CD14-positive monocyte (primary cell): Measurements from ENCODE around the gene CSNK1D. TPM values are rescaled to one million over a fixed set of nuclear protein-coding genes. Genes with fewer than 3 reads are reported as not detected.

Experiments used
- DNase-seq, 3 donors: peaks; one replicate each; pipeline ENCODE4 v3.0.0-alpha.2; 2011 to 2022
- H2AFZ ChIP-seq: 2 replicates; pipeline ENCODE4 v1.6.0; 2012; ENCODE audit warnings: mild to moderate bottlenecking, low read depth, low read length, inconsistent platforms; ENCODE audit not compliant: insufficient read depth, poor library complexity, severe bottlenecking
- H3K27ac ChIP-seq, 2 donors: 1 replicate in 1 of 2; 2 replicates in 1 of 2; pipeline ENCODE4 v1.5.1; 2012 to 2013; ENCODE audit warnings: low read length in 2 of 2, control low read depth in 1 of 2, inconsistent platforms in 1 of 2, low read depth in 1 of 2, mild to moderate bottlenecking in 1 of 2
- H3K27me3 ChIP-seq, 2 donors: one replicate each; pipeline versions ENCODE4 v1.6.0 to v1.6.1; 2011 to 2013; ENCODE audit warnings: low read length in 2 of 2; ENCODE audit not compliant: control insufficient read depth in 2 of 2, insufficient read depth in 2 of 2
- H3K36me3 ChIP-seq, 2 donors: replicated peaks in 1 of 2; 1 replicate in 1 of 2; 2 replicates in 1 of 2; pipeline versions ENCODE4 v1.5.1 to v1.6.1; 2012 to 2013; ENCODE audit warnings: low read length in 2 of 2, control low read depth in 1 of 2, inconsistent platforms in 1 of 2, mild to moderate bottlenecking in 1 of 2; ENCODE audit not compliant: insufficient read depth in 2 of 2, control insufficient read depth in 1 of 2
- H3K4me1 ChIP-seq, 2 donors: 1 replicate in 1 of 2; 2 replicates in 1 of 2; pipeline versions ENCODE4 v1.5.1 to v1.6.1; 2012 to 2013; ENCODE audit warnings: low read length in 2 of 2, control low read depth in 1 of 2, inconsistent platforms in 1 of 2, mild to moderate bottlenecking in 1 of 2, moderate library complexity in 1 of 2; ENCODE audit not compliant: insufficient read depth in 2 of 2, control insufficient read depth in 1 of 2
- H3K4me2 ChIP-seq: replicated peaks from 2 replicates; pipeline ENCODE3; 2012; ENCODE audit warnings: low read length, moderate library complexity, mild to moderate bottlenecking; ENCODE audit not compliant: poor library complexity, severe bottlenecking; ENCODE audit errors: extremely low read depth
- H3K4me3 ChIP-seq, 3 experiments: fragments of 200-600 bp in 1 of 3; sonication (generic) in 1 of 3; replicated peaks in 1 of 3; 1 replicate in 2 of 3; 2 replicates in 1 of 3; pipeline ENCODE4 v1.5.1; 2011 to 2013; ENCODE audit warnings: low read length in 3 of 3, mild to moderate bottlenecking in 3 of 3, control low read depth in 2 of 3, low read depth in 2 of 3, inconsistent platforms in 1 of 3, moderate library complexity in 1 of 3
- H3K79me2 ChIP-seq: 2 replicates; pipeline ENCODE4 v1.6.0; 2012; ENCODE audit warnings: mild to moderate bottlenecking, control low read depth, inconsistent platforms, low read length, moderate library complexity; ENCODE audit not compliant: insufficient read depth
- H3K9ac ChIP-seq: 2 replicates; pipeline ENCODE4 v1.6.0; 2017; ENCODE audit warnings: low read length, mild to moderate bottlenecking; ENCODE audit not compliant: insufficient read depth, poor library complexity, severe bottlenecking
- H3K9me3 ChIP-seq, 2 donors: replicated peaks in 1 of 2; 1 replicate in 1 of 2; 2 replicates in 1 of 2; pipeline versions ENCODE4 v1.5.1 to v1.6.1; 2012 to 2013; ENCODE audit warnings: low read length in 2 of 2, control low read depth in 1 of 2; ENCODE audit not compliant: control insufficient read depth in 1 of 2, insufficient read depth in 1 of 2
- H4K20me1 ChIP-seq: 2 replicates; pipeline ENCODE4 v1.6.0; 2012; ENCODE audit warnings: mild to moderate bottlenecking, low read length, control low read depth, moderate library complexity; ENCODE audit not compliant: insufficient read depth
- H3K27ac Mint-ChIP-seq, 7 donors: one replicate each; pipeline ENCODE4 v1.8.0; 2020; ENCODE audit warnings: mild to moderate bottlenecking in 7 of 7, mixed read lengths in 7 of 7, moderate library complexity in 6 of 7, inconsistent platforms in 2 of 7
- H3K27me3 Mint-ChIP-seq, 3 donors: one replicate each; pipeline ENCODE4 v1.8.0; 2021 to 2022; ENCODE audit warnings: low read depth in 3 of 3, mild to moderate bottlenecking in 3 of 3, mixed read lengths in 3 of 3, moderate library complexity in 3 of 3, inconsistent platforms in 1 of 3
- H3K36me3 Mint-ChIP-seq, 2 donors: one replicate each; pipeline ENCODE4 v1.8.0; 2020; ENCODE audit warnings: mixed read lengths in 2 of 2, inconsistent platforms in 1 of 2, mild to moderate bottlenecking in 1 of 2
- H3K4me1 Mint-ChIP-seq: one replicate; pipeline ENCODE4 v1.8.0; 2020; ENCODE audit warnings: mild to moderate bottlenecking, mixed read lengths
- H3K4me3 Mint-ChIP-seq, 2 donors: one replicate each; pipeline ENCODE4 v1.8.0; 2020; ENCODE audit warnings: mild to moderate bottlenecking in 2 of 2, mixed read lengths in 2 of 2, moderate library complexity in 1 of 2
- H3K9me3 Mint-ChIP-seq, 7 donors: one replicate each; pipeline ENCODE4 v1.8.0; 2020 to 2022; ENCODE audit warnings: mixed read lengths in 7 of 7, mild to moderate bottlenecking in 6 of 7, moderate library complexity in 6 of 7, inconsistent platforms in 2 of 7
- CTCF ChIP-seq: fragments of 200-600 bp; IDR thresholded peaks from one replicate; pipeline ENCODE4 v1.8.0; 2022; ENCODE audit warnings: antibody characterized with exemption, mild to moderate bottlenecking
- WGBS: methylation state at CpG from one replicate; pipeline ENCODE4 v1.1.5; 2013; ENCODE audit warnings: missing lambda C conversion rate; ENCODE audit not compliant: insufficient coverage; 5-methylcytosine and 5-hydroxymethylcytosine counted together
- intact Hi-C, 2 donors: fragments of 100-400 bp; cut with micrococcal nuclease; formaldehyde crosslinking; loops; one replicate each; pipeline versions ENCODE4 v1.15.0 to v1.15.1; 2023
- polyA plus RNA-seq, 3 donors: library from polyadenylated mRNA; depleted of rRNA in 1 of 3; unstranded in 2 of 3; stranded (reverse) in 1 of 3; fragments of 300-500 nt in 2 of 3; fragments of >200 nt in 1 of 3; fragmentation: Illumina TruSeq in 2 of 3; gene quantifications; 1 replicate in 2 of 3; 2 replicates in 1 of 3; pipeline ENCODE4 v1.2.3, GENCODE V29; 2012 to 2021

Gene CSNK1D
- polyA plus RNA-seq, 3 donors: 47.0 to 299 (median 60.9) TPM

GRCh38 chr17:82300228-82300627, 26.7 kb upstream of the CSNK1D start:
- peaks cover 5 to 34% of the 10 kb centered on the region in 2 donors for H3K27me3 ChIP-seq
- Mint-ChIP-seq H3K4me3 (no peak overlapping the region), H3K4me1 (peaks cover 49% of the 10 kb centered on the region), H3K27me3 (peaks cover 35 to 49% (median 39%) of the 10 kb centered on the region in 3 donors), H3K27ac (peak overlapping the region in 3 of 7 donors; percentile 11 to 100 (median 49)), H3K36me3 (no peaks in the 10 kb centered on the region), H3K9me3 (peaks cover 0 to 2% (median 0%) of the 10 kb centered on the region in 7 donors)
- no peaks in the 10 kb centered on the region for H3K9me3 ChIP-seq
- H4K20me1 ChIP-seq: no peaks in the 10 kb centered on the region
- peaks cover 26 to 35% of the 10 kb centered on the region in 2 donors for H3K4me1 ChIP-seq
- no peak overlapping the region for H3K4me2 ChIP-seq
- 96% methylated on average over 9 of the region's 13 CpGs for WGBS
- TF ChIP-seq CTCF: no peak
- intact Hi-C loops: no loop called here
- H3K27ac ChIP-seq: no peak overlapping the region
- H3K79me2 ChIP-seq: no peaks in the 10 kb centered on the region
- H3K36me3 ChIP-seq: no peaks in the 10 kb centered on the region
- no peak overlapping the region for H2AFZ ChIP-seq
- no peak overlapping the region for H3K9ac ChIP-seq
- H3K4me3 ChIP-seq: no peak overlapping the region
- no peak for DNase-seq

- TF ChIP-seq CTCF: no peak
- intact Hi-C loops: loop anchor here (2.0 to 10.0 kb wide), 4 partner anchors 27 to 155 kb away; partner anchors contain the start of genes CSNK1D (in 1 of the 2), CYBC1 (in 1 of the 2), NARF (in 1 of the 2) and SECTM1 (in 1 of the 2)
- no peak overlapping the region for H3K27ac ChIP-seq
- 95% methylated on average over 9 of the region's 10 CpGs for WGBS
- peaks cover 56% of the 10 kb centered on the region for H3K4me1 Mint-ChIP-seq
- no peaks in the 10 kb centered on the region for H3K36me3 Mint-ChIP-seq
- peak overlapping the region; percentile 49 to 100 (median 100) for H3K27ac Mint-ChIP-seq
- H3K36me3 ChIP-seq: no peaks in the 10 kb centered on the region
- DNase-seq: no peak
- no peak overlapping the region for H3K4me3 ChIP-seq
- H3K9me3 ChIP-seq: no peaks in the 10 kb centered on the region
- peaks cover 26 to 35% of the 10 kb centered on the region in 2 donors for H3K4me1 ChIP-seq
- peaks cover 35 to 42% (median 35%) of the 10 kb centered on the region in 3 donors for H3K27me3 Mint-ChIP-seq
- peaks cover 0 to 2% (median 0%) of the 10 kb centered on the region in 7 donors for H3K9me3 Mint-ChIP-seq
- H3K9ac ChIP-seq: no peak overlapping the region
- no peak overlapping the region for H2AFZ ChIP-seq
- H3K79me2 ChIP-seq: no peaks in the 10 kb centered on the region
- no peak overlapping the region for H3K4me3 Mint-ChIP-seq
- H3K27me3 ChIP-seq: peaks cover 5 to 34% of the 10 kb centered on the region in 2 donors
- no peaks in the 10 kb centered on the region for H4K20me1 ChIP-seq
- no peak overlapping the region for H3K4me2 ChIP-seq
Measured at GRCh38 chr17:82299452-82299851, 26.0 kb upstream of the CSNK1D start.
